NCI-H2196 treated with DMSO at 0.1 percent for 48 hours (cell line): Measurements from ENCODE around the gene TNFRSF13B.
"Not testable (repeated sequence)": the region's sequence is repeated elsewhere in the genome, so short reads cannot be mapped to it uniquely, and the experiment has no call there.

Experiments used
- DNase-seq: peaks from one replicate; lab custom pipeline; 2025; ENCODE audit not compliant: unreplicated experiment; lab: John Stamatoyannopoulos, UW

The TNFRSF13B gene

GRCh38 chr17:16927641-16928321 lies 44.1 kb downstream of the TNFRSF13B start:
- no peak for DNase-seq

DNA sequence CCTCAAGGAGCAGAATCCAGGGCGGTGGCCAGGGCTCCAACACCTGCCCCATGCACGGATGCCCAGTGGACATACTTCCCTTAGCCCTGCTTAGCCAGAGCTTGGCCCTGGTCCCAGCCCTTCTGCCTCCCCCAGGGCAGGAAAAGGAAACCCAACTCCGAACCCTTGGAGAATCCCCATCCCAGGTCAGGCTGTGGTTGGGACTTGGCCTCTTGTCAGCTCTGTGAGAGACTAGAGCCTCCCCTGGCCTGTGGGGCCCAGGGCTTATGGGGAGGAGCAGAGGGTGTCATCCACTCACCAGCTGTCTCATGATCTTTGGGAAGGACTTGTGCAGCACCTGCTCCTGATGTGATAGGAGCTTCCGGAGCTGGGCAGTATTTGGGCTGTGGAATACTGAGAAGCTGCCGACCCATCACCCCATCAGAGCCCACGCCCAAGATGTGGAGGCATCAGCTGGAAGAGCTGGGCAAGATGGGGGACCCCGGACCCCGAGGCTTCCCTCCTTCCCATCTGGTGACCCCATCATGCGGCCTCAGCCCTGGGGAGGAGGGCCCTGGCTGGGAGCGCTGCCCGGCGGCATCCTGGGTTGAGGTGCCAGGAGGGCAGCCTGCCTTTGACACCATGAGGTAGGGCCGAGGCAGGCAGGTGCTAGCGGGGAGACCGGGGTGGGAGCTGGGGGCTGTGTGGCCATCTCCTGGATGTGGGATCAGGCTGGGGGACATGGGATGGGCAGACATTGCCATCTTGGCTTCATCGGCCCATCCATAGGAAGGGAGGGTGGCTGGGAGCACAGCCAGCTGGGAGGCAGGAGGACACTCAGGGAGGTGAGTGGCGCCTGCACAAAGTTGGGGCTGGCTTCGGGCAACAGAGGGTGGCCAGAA lies 45.1 kb downstream of the TNFRSF13B start:
- DNase-seq = peak; percentile 59

GRCh38 chr17:16926061-16926511 lies 45.8 kb downstream of the TNFRSF13B start:
- no peak for DNase-seq

DNA sequence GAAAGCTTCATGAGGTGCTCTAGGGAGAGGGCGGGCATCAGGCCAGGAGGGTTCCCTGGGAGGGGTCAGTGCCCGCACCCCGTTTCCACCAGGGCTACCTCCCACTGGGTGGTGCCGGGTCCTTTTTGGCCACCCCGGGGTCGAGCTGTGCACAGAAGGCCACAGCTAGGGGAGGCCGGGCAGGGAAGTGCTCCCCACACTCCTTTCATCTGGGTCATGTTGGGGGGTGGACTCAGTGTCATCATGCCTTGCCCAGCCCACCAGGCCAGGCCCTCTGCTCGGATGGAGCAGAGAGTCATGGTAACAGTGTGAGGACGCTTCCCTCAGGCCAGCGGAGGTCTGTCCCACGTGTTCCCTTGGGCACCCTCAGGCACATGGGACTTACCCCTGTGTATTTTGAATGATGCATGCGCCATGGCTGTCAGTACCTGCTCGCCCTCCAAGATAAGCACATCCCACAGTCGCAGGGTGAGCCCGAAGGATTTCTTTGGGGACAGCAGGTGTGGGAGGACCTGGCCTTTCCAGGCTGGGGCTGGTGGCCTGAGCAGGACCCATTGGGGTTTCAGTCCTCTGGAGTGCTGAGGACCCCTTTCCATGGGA lies 46.4 kb downstream of the TNFRSF13B start:
- no peak for DNase-seq

DNA sequence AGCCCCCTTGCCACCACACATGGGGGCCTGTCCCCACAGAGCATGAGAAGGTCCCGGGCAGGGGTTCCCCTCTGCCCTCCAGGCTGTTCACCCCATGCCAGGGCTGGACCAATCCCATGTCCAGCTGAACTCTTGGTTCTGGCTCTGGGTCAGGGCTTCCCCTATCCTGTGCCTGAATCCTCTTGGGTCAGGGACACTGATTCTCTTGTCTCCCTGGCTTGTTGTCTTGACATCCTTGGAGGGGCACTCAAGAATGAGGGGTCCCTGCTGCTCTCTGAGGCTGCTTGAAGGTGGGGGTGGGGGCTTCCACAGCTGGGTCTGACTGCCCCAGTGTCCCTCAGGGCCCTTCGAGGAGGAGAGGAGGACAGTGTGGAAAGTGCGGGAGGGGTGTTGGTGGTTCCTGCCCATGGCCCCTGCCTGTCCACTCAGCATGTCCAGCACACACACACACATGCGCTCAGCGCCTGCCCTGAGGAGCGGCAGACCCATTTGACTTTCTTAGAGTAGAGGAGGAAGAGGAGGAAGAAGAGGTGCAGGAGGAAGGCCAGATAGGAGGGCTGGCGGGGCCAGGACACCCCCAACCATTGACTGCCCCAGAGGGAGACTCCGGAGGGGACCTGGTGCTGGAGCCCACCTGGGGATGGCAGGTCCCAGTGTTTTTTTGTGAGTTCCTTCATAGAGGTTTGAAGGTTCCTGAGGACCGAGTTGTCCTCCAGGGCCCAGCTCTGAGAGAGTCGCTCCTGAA lies 47.0 kb downstream of the TNFRSF13B start:
- DNase-seq = no peak

DNA sequence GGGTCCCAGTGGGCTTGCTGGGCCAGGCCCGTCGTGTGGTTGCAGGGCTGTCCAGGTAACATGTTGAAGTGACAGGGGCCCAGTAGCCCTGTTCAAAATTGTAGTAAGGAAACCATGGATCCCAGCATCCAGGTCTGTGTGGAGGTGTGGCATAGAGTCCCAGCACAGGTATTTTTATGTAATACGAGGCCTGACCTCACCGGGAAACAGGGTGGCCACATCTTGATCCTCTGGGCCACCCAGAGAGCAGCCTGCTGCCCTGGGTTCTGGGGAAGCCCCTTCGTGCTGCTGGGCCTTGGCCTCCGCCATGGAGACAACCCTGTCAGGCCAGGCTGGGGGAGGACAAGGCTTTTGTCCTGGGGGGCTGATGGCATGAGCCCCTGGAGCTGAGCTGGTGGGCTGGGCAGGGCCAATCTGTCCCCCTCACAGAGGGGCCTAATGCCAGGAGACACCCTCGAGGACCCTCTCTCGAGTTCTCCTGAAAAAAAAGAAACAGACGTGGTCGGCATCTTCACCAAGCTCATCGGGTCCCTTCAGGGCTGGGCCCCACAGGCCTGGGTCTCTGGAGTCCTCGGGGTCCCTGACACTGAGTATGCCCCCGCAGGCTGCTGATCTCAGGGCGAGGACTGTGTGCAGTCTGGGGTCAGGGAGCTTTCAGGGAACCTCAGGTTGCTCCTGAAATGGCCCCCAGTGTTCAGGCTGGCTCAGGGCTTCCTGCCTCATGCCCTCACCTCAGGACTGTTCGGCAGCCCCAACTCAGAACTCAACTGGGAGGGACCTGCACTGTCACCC lies 47.8 kb downstream of the TNFRSF13B start:
- DNase-seq = no peak

DNA sequence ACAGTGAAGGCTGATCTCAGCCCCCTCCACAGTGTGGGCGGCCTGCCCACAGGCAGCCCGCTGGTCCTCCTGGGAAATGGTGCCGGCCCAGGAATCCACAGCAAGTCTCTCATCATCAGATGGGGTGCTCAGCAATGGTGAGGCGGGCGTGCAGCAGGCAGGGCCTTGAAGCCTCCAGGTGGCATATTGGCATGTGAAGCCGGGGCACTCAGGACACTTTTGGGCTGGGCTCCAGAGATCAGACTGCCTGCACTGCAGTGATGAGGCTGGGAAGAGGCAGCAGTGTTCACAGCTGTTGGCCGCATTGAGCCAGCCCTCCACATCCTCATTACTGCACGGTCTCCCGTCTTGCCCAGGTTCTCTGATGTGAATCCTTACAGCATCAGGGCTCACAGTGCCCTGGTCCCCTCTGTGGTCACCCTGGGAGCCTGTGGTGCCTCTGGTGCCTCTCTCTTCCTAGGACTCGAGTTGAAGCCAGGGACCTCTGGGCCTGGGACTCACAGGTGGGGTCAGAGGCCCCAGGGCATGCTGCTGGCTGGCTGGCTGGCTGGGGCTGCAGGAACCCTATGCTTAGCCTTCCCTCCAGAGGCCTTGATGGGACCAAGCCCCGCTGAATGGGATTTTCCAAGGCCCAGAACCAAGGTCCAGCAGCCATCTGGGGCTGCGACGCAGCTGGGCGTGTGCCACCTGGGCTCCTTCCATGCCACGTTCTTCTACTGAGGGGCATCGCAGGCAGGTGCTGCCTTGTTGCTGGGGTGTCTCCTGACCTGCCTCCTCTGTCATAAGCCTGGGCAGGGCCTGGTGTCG lies 48.6 kb downstream of the TNFRSF13B start:
- DNase-seq = no peak

DNA sequence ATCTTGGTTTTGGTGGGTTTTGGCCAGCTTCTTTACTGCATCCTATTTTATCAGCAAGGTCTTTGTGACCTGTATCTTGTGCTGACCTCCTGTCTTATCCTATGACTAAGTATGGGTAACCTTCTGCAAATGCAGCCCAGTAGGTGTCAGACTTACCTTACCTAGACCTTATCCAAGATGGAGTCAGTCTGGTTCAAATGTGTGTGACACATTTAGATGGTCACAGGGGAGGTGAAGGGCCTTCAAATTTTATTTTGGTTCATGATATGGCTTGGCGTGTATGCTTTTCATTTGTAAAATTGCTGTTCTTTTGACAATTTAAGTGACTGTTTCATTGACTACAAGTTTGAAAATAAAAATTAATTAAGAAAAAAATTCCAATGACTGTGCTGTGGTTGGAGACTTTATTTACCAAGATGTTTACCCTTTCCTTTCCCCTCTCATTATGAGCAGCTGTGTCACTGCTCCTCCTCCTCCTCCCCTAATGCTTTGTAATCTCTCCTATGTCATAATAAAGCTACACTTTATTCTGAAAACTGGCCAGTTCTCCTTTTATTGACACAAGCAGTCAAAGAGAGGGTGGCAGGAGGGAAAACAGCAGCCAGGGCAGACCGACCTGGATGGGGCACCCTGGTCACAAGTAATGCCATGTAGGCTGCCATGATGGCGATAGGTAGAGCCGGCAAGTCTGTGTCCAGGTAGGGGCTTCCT lies 49.4 kb downstream of the TNFRSF13B start:
- DNase-seq = no peak

GRCh38 chr17:16921451-16921850 lies 50.5 kb downstream of the TNFRSF13B start:
- not testable (repeated sequence) for DNase-seq

- DNase-seq = no peak
Measured at GRCh38 chr17:16920628-16921020, 51.3 kb downstream of the TNFRSF13B start.

- DNase-seq = no peak
Measured at GRCh38 chr17:16919663-16920627, 52.0 kb downstream of the TNFRSF13B start.

- DNase-seq = no peak
Measured at GRCh38 chr17:16918443-16918842, 53.5 kb downstream of the TNFRSF13B start.

DNA sequence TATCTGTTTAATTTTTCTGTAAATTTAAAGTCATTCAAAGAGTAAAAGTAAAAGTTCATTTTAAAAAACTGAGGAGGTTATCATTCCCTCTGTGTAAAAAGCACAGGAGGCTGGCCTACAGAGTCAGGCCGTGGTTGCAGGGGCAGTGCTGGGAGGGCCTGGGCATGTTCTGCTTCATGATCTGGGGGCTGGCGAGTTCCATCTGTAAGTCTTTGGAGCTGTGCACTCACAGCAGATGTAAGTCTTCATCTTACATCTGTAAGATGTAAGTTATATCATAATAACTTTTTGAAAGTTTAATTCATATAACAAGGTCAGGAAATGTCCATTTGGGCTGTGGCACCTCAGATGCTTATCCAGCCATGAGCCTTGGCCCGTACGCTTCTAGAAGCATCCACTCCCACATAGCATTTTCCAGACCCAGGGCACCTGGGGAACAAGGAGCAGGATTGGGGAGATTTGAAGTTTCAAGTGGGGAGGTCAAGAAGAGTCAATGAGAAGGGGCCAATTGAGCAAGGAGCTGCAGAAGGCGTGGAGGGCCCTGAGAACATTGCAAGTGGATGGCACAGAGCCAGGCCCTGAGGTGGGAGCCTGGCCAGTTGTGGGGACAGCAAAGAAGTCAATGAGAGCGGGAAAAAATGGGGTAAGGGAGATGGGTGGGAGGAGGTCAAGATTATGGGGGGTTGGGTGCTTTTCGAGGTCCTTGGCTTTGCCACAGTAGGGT lies 54.1 kb downstream of the TNFRSF13B start:
- DNase-seq = no peak

DNA sequence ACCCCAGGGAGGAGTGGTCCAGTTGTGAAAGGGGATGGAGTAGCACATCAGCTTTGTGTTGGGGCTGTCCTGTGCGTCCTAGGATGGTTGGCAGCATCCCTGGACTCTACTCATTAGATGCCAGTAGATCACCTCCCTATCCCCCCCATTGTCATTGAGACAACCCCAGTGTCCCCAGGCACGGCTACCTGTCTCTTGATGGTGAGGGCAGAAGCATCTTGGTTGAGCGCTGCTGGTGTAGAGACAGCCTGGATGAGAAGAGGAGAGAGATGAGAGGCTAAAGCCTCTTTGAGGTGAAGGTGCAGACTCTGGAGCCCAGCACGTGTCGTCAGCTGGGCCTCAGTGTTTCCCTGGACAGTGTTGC lies 55.4 kb downstream of the TNFRSF13B start:
- DNase-seq = no peak

DNA sequence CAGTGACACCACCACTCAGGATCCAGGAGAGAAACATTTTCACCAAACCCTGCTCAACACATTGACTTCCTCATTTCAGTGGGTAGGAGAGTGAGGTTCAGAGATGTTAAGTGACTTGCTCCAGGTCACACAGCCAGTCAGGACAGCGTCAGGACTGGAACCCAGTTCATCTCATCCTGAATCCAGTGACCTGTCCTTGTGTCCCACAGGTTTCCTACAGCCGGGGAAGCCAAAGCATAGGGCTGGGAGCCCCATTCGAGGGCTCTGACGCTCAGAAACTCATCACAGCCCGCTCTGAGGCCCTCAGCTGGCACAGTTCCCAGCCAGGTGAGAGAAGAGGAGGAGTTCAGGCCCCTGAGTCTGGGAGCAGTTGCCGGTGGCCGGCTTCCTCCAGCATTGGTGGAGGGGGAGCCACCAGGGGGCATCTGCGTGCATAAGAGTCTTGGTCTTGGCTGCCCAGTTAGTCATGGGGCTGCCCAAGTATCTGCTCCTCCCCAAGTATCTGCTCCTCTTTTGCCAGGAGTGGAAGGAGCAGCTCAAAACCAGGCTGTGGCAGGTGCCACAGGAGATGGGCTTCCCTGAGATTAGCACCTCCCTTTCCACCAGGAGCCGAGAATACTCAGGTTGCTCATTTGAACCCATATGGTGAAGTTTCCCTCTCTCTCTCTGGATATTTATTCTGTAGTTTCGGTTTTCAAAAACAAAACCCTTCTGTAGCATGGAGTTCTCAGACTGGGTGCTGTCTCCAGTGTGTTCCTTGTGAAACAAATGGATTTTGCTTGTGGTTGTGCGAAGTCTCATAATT lies 56.0 kb downstream of the TNFRSF13B start:
- DNase-seq = no peak

- no peak for DNase-seq
Measured at GRCh38 chr17:16913463-16913862, 58.5 kb downstream of the TNFRSF13B start.
